Kidney glomerular epithelial cell (primary cell): ENCODE results near the gene DOCK9.

ENCODE experiments used
- DNase-seq: peaks from one replicate; lab custom pipeline; 2025; lab: John Stamatoyannopoulos, UW

DOCK9 gene

GRCh38 chr13:98977568-98978265 lies at the start of gene DOCK9:
TSS of gene DOCK9 (minus strand) at chr13:98978064. CDS start at chr13:98977909, 155 bp downstream.
- peak; percentile 85 for DNase-seq

- DNase-seq, result no peak
Observed at GRCh38 chr13:99027260-99027659, 49.4 kb upstream of the DOCK9 start.

- DNase-seq, result no peak
Observed at GRCh38 chr13:99022941-99023340, 45.1 kb upstream of the DOCK9 start.

GRCh38 chr13:99018418-99019180 lies 40.7 kb upstream of the DOCK9 start:
- DNase-seq, result peak; percentile 23

GRCh38 chr13:99015606-99016490 lies 38.0 kb upstream of the DOCK9 start:
- DNase-seq, result no peak

- DNase-seq, result no peak
Observed at GRCh38 chr13:99014522-99014921, 36.7 kb upstream of the DOCK9 start.

- no peak for DNase-seq
Observed at GRCh38 chr13:99013951-99014350, 36.1 kb upstream of the DOCK9 start.

- DNase-seq, result peak; percentile 39
Observed at GRCh38 chr13:99012539-99012938, 34.7 kb upstream of the DOCK9 start.

- no peak for DNase-seq
Observed at GRCh38 chr13:99009987-99010551, 32.2 kb upstream of the DOCK9 start.

- DNase-seq, result no peak
Observed at GRCh38 chr13:99008577-99008976, 30.7 kb upstream of the DOCK9 start.

- DNase-seq, result no peak
Observed at GRCh38 chr13:99007414-99007986, 29.6 kb upstream of the DOCK9 start.

- no peak for DNase-seq
Observed at GRCh38 chr13:99005609-99006008, 27.7 kb upstream of the DOCK9 start.

- no peak for DNase-seq
Observed at GRCh38 chr13:99004978-99005377, 27.1 kb upstream of the DOCK9 start.

GRCh38 chr13:99003851-99004471 lies 26.1 kb upstream of the DOCK9 start:
- no peak for DNase-seq

- no peak for DNase-seq
Observed at GRCh38 chr13:99003186-99003585, 25.3 kb upstream of the DOCK9 start.

- DNase-seq, result no peak
Observed at GRCh38 chr13:99002172-99002710, 24.4 kb upstream of the DOCK9 start.

- no peak for DNase-seq
Observed at GRCh38 chr13:99000137-99000536, 22.3 kb upstream of the DOCK9 start.

GRCh38 chr13:98999639-98999952 lies 21.7 kb upstream of the DOCK9 start:
- no peak for DNase-seq

- DNase-seq, result peak; percentile 8
Observed at GRCh38 chr13:98998831-98999638, 21.2 kb upstream of the DOCK9 start.
